GM19324 (cell line): ENCODE data around the gene DDAH2.

Source experiments
- ATAC-seq: cut with Tn5 transposase; IDR thresholded peaks from one replicate; pipeline ENCODE4 v1.9.1; 2021; ENCODE audit warnings: mild to moderate bottlenecking, moderate library complexity; ENCODE audit not compliant: unreplicated experiment, low FRiP score

The DDAH2 gene

GRCh38 chr6:31734247-31734820, 5.2 kb upstream of the DDAH2 start:
- no peak for ATAC-seq

- no peak for ATAC-seq
Measured at GRCh38 chr6:31733734-31734133, 4.6 kb upstream of the DDAH2 start.

GRCh38 chr6:31732029-31732428, 2.9 kb upstream of the DDAH2 start:
- no peak for ATAC-seq

- no peak for ATAC-seq
Measured at GRCh38 chr6:31730631-31731086, 1.6 kb upstream of the DDAH2 start.

GRCh38 chr6:31729979-31730630, 1.0 kb upstream of the DDAH2 start:
- ATAC-seq = no peak

GRCh38 chr6:31729515-31729978, 448 bp upstream of the DDAH2 start:
- ATAC-seq = no peak

GRCh38 chr6:31727717-31728671, 1.1 kb downstream of the DDAH2 start:
- ATAC-seq = no peak

- ATAC-seq = peak; percentile 48
Measured at GRCh38 chr6:31727034-31727716, 1.9 kb downstream of the DDAH2 start.

GRCh38 chr6:31725502-31726350, 3.4 kb downstream of the DDAH2 start:
- no peak for ATAC-seq

GRCh38 chr6:31723980-31724691, 5.0 kb downstream of the DDAH2 start:
- no peak for ATAC-seq

GRCh38 chr6:31723245-31723979, 5.7 kb downstream of the DDAH2 start, which contains the start of gene MPIG6B:
Gene MPIG6B, plus strand, starts transcription at chr6:31723373. Its CDS starts 11 bp downstream, at chr6:31723384.
- ATAC-seq = no peak

GRCh38 chr6:31722173-31722572, 6.9 kb downstream of the DDAH2 start:
- no peak for ATAC-seq

- ATAC-seq = no peak
Measured at GRCh38 chr6:31721351-31722020, 7.6 kb downstream of the DDAH2 start, which contains the start of gene LY6G6C. Gene LY6G6C, minus strand, starts transcription at chr6:31721746. Its CDS starts 67 bp downstream, at chr6:31721679.

GRCh38 chr6:31720196-31720770, 8.8 kb downstream of the DDAH2 start:
- no peak for ATAC-seq

GRCh38 chr6:31719001-31719400, 10.1 kb downstream of the DDAH2 start:
- no peak for ATAC-seq

- no peak for ATAC-seq
Measured at GRCh38 chr6:31718265-31718664, 10.8 kb downstream of the DDAH2 start.

GRCh38 chr6:31717499-31718222, 11.4 kb downstream of the DDAH2 start:
- ATAC-seq = no peak
